ENCODE measurements around the gene MYLK2.

MYLK2 gene

DNA sequence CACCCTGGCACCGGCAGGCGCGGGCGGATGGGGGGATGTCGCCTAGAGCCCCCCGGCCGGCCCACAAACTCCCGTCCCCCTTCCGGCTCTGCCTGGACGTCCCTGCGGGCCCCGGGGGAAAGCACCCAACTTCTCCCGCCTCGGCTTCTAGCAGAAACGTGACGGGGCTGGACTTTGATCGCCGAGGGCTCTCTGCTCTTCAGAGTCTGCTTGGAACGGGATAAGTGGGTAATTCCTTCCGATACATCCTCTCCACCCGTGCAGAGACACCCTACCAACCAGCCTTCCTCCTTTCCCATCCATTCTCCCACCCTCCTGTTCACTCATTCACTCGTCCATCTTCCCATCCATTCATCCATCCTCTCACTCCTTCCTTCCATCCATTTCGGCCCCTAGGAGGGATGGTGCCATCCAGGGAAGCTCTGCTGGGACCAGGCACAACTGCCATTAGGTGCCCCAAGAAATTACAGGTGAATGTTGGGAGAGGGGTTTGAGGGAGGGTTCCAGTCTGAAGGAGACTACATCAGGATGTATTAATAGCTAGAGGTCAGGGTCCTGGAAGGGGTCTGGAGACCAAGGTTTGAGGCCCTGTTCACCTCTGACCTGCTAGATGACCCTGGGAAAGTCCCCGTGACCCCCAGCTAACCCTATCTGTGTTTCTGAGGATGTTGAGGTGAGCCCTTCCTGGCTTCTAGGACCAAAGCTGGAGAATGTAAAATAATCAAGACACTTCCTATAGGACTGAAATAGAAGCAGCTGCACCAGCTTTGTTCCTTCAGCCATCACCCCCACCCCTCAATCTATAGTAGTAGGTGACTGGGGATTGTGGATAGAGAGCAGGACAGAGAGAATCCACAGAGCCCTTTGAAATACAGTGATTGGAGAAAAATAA lies 51.8 kb downstream of the MYLK2 start:
- no peaks in the 10 kb centered on the region for H3K4me1 ChIP-seq (ENCODE audit: insufficient read depth, low read length)
- peak overlapping the region; percentile 66; the same call in 1 of the 2 replicates for H3K9ac ChIP-seq (ENCODE audit: low read depth, low read length)
- H3K36me3 ChIP-seq (ENCODE audit: insufficient read depth, low read depth, low read length), result no peaks in the 10 kb centered on the region
- H3K27ac ChIP-seq (ENCODE audit: low read length), result no peak overlapping the region
- H3K4me3 ChIP-seq (ENCODE audit: low read length), result peak overlapping the region; percentile 63
- H3K27me3 ChIP-seq (ENCODE audit: insufficient read depth, low read length), result peaks cover 45% of the 10 kb centered on the region
- no peaks in the 10 kb centered on the region for H3K9me3 ChIP-seq (ENCODE audit: insufficient read depth, low read depth, low read length)

DNA sequence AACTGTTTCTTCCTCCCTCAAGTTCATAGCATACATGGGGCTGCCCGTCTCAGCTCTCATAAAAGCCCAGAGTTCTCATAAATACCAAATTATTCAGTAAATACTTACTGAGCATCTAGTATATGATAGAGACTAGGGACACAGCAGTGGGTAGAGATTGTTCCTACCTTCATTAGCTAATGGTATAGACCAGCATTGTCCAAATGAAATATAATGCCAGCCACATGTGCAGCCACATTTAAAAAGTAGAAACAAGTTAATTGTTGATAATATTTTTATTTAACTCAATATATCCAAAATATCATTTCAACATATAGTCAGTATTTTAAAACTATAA lies 52.4 kb downstream of the MYLK2 start:
- Histone ChIP-seq H3K4me1 (ENCODE audit: insufficient read depth, low read length) (no peaks in the 10 kb centered on the region), H3K4me3 (ENCODE audit: low read length) (no peak overlapping the region), H3K27me3 (ENCODE audit: insufficient read depth, low read length) (peaks cover 45% of the 10 kb centered on the region), H3K36me3 (ENCODE audit: insufficient read depth, low read depth, low read length) (no peaks in the 10 kb centered on the region), H3K9ac (ENCODE audit: low read depth, low read length) (no peak overlapping the region), H3K9me3 (ENCODE audit: insufficient read depth, low read depth, low read length) (no peaks in the 10 kb centered on the region), H3K27ac (ENCODE audit: low read length) (no peak overlapping the region)

DNA sequence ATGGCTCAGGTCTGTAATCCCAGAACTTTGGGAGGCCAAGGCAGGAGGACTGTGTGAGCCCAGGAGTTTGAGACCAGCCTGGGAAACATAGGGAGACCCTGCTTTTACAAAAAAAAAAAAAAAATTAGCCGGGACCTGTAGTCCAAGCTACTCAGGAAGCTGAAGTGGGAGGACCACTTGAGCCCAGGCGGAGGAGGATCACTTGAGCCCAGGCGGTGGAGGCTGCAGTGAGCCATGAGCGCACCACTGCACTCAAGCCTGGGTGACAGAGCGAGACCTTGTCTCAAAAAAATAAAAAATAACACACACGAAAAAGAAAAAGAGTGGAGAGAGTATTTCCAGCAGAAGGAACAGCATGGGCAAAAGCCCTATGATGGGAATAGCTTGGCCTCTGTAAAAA lies 53.2 kb downstream of the MYLK2 start:
- Histone ChIP-seq H3K9me3 (ENCODE audit: insufficient read depth, low read depth, low read length) (no peaks in the 10 kb centered on the region), H3K27ac (ENCODE audit: low read length) (no peak overlapping the region), H3K4me1 (ENCODE audit: insufficient read depth, low read length) (no peaks in the 10 kb centered on the region), H3K4me3 (ENCODE audit: low read length) (no peak overlapping the region), H3K36me3 (ENCODE audit: insufficient read depth, low read depth, low read length) (no peaks in the 10 kb centered on the region), H3K9ac (ENCODE audit: low read depth, low read length) (no peak overlapping the region), H3K27me3 (ENCODE audit: insufficient read depth, low read length) (peaks cover 45% of the 10 kb centered on the region)

DNA sequence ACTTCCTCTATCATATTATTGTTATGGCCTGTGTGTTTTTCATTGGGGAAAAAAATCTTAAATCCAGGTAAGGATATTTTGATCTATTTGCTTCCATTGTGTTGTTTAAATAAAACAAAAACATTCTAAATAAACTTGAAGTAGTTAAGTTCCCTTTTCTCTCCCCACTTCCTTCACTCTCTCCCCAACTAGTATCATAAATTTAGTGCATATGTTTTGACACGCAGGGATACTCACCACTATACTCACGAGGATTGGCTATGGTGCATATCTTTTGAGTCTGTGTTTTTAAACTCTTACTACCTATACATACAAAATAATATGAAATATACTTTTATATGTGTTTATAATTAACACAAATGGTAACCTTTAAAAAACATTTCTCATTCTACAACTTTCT lies 56.5 kb downstream of the MYLK2 start:
- H3K4me1 ChIP-seq (ENCODE audit: insufficient read depth, low read length), result no peaks in the 10 kb centered on the region
- H3K27ac ChIP-seq (ENCODE audit: low read length), result no peak overlapping the region
- no peaks in the 10 kb centered on the region for H3K36me3 ChIP-seq (ENCODE audit: insufficient read depth, low read depth, low read length)
- peaks cover 28% of the 10 kb centered on the region for H3K27me3 ChIP-seq (ENCODE audit: insufficient read depth, low read length)
- no peak overlapping the region for H3K9ac ChIP-seq (ENCODE audit: low read depth, low read length)
- no peak overlapping the region for H3K4me3 ChIP-seq (ENCODE audit: low read length)
- no peaks in the 10 kb centered on the region for H3K9me3 ChIP-seq (ENCODE audit: insufficient read depth, low read depth, low read length)

DNA sequence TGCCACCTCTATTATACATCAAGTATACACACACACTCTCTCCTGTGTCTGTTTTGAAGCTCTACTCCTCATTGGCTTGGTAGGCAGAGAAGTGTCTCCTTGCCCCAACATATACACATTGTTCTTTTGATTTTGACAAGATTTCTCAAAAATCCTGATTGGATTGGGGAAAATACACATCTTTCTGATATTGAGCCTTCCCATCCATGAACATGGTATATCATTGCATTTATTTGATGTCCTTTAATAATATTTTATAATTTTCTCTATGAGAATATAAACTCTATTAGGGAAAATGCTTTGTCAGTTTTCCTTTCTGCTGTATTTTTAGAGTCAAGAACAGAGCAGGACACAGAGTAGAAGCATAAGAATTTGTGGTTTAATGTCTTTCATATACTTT lies 58.5 kb downstream of the MYLK2 start:
- H3K27me3 ChIP-seq (ENCODE audit: insufficient read depth, low read length), result peaks cover 14% of the 10 kb centered on the region
- H3K9ac ChIP-seq (ENCODE audit: low read depth, low read length), result no peak overlapping the region
- no peaks in the 10 kb centered on the region for H3K36me3 ChIP-seq (ENCODE audit: insufficient read depth, low read depth, low read length)
- no peak overlapping the region for H3K27ac ChIP-seq (ENCODE audit: low read length)
- H3K4me1 ChIP-seq (ENCODE audit: insufficient read depth, low read length), result no peaks in the 10 kb centered on the region
- H3K4me3 ChIP-seq (ENCODE audit: low read length), result no peak overlapping the region
- no peaks in the 10 kb centered on the region for H3K9me3 ChIP-seq (ENCODE audit: insufficient read depth, low read depth, low read length)

DNA sequence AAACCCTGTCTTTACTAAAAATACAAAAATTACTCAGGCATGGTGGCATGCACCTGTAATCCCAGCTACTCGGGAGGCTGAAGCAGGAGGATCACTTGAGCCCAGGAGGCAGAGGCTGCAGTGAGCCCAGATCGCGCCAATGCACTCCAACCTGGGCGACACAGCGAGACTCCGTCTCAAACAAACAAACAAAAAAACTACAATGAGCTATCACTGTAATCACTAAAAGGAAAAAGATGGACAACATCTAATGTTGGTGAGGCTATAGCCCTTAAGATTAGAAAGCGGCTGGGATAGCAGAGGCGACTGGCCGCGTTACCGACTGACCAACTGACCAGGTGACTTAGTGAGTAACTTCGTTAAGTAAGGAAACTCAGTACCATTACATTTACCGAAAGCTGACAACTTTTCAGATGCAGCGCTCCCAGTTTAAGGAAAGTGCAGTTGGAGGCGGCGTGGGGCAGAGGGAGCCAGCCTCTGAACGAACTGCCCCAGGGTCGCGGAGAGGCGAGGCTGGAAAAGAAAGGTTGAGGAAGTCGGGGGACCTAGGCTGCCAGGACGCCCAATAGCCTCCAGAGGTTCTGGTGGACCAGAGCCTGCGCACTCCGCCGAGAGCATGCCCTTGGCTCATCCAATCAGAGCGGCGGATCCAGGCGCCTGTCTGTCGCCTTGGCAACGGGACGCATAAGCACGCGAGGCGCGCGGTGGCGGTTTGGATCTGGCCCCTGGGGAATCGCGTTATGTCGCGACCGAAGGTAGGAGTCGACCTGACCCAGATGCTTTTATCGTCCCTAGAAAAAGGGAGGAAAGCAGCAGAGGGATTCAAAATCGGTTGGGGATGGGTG lies 60.2 kb downstream of the MYLK2 start:
- no peak overlapping the region for H3K27ac ChIP-seq (ENCODE audit: low read length)

DNA sequence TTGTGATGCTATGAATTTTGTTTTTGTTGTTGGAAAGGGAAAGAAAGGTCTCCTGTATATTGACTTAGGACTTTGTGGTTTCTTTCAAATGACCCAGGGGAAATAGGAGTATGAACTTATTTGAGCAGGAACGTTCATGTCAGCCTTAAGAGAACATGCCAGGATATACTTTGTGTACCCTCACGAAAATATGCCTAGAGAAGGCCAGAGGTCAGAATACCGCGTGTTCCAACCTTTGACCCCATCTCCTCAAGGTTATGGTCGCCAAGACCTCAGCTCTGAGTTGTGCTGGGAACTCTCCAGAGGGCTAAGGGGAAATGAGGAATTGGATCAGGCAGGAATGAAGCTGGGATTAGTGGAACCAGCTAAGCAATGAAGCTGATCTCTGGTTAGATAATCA lies 62.8 kb downstream of the MYLK2 start:
- Histone ChIP-seq H3K4me3 (ENCODE audit: low read length) (no peak overlapping the region), H3K9ac (ENCODE audit: low read depth, low read length) (no peak overlapping the region), H3K36me3 (ENCODE audit: insufficient read depth, low read depth, low read length) (no peaks in the 10 kb centered on the region), H3K4me1 (ENCODE audit: insufficient read depth, low read length) (no peaks in the 10 kb centered on the region), H3K27ac (ENCODE audit: low read length) (no peak overlapping the region), H3K9me3 (ENCODE audit: insufficient read depth, low read depth, low read length) (no peaks in the 10 kb centered on the region), H3K27me3 (ENCODE audit: insufficient read depth, low read length) (peaks cover 10% of the 10 kb centered on the region)

More for the DNA sequence above, 60.2 kb downstream of the MYLK2 start:
- no peaks in the 10 kb centered on the region for H3K4me1 ChIP-seq (ENCODE audit: insufficient read depth, low read length)
- H3K36me3 ChIP-seq (ENCODE audit: insufficient read depth, low read depth, low read length), result no peaks in the 10 kb centered on the region
- H3K4me3 ChIP-seq (ENCODE audit: low read length), result peak overlapping the region; percentile 82
- H3K9ac ChIP-seq (ENCODE audit: low read depth, low read length), result peak overlapping the region; percentile 62; the same call in 1 of the 2 replicates
- peaks cover 10% of the 10 kb centered on the region for H3K27me3 ChIP-seq (ENCODE audit: insufficient read depth, low read length)
- no peaks in the 10 kb centered on the region for H3K9me3 ChIP-seq (ENCODE audit: insufficient read depth, low read depth, low read length)

DNA sequence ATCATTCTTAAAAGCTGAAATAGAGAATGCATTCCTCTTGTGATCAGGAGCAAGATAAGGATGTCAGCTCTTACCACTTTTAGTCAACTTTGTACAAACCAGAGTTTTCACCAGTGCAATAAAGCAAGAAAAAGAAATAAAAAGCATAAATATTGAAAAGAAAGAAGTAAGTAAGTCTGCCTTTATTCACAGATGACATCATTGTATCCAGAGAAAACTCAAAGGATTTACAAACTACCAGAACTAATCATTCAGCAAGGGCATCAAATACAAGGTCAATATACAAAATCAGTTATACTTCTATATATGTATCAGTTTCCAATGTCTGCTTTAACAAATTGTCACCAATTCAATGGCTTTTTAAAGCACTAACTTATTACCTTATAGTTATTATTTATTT lies 64.7 kb downstream of the MYLK2 start:
- Histone ChIP-seq H3K36me3 (ENCODE audit: insufficient read depth, low read depth, low read length) (no peaks in the 10 kb centered on the region), H3K9ac (ENCODE audit: low read depth, low read length) (no peak overlapping the region), H3K27me3 (ENCODE audit: insufficient read depth, low read length) (peaks cover 4% of the 10 kb centered on the region), H3K4me3 (ENCODE audit: low read length) (no peak overlapping the region), H3K4me1 (ENCODE audit: insufficient read depth, low read length) (no peaks in the 10 kb centered on the region), H3K27ac (ENCODE audit: low read length) (no peak overlapping the region), H3K9me3 (ENCODE audit: insufficient read depth, low read depth, low read length) (no peaks in the 10 kb centered on the region)

Data from iPS-20b (cell line).